Common myeloid progenitor, CD34-positive (primary cell): ENCODE results near the gene MYO16.

Experiments used
- CTCF ChIA-PET: fragments of 350-600 bp; sonication (Branson Sonifier 250); formaldehyde crosslinking; loops from one replicate; lab custom pipeline; 2021; ENCODE audit warnings: antibody characterized with exemption; lab: Charles Lee
- POLR2A ChIA-PET: fragments of 350-600 bp; sonication (Branson Sonifier 250); formaldehyde crosslinking; loops from one replicate; lab custom pipeline; 2021; ENCODE audit warnings: antibody characterized with exemption; lab: Charles Lee
- DNase-seq, 3 donors: peaks; one replicate each; pipeline versions ENCODE4 v3.0.0 to v3.0.0-alpha.2; 2013
- H3K27ac ChIP-seq, 2 experiments: 1 replicate in 1 of 2; 2 replicates in 1 of 2; pipeline ENCODE4 v1.7.0; 2013; ENCODE audit warnings: inconsistent platforms in 2 of 2, low read length in 2 of 2, mild to moderate bottlenecking in 2 of 2, low read depth in 1 of 2, moderate library complexity in 1 of 2; ENCODE audit not compliant: severe bottlenecking in 2 of 2, insufficient read depth in 1 of 2, poor library complexity in 1 of 2
- H3K27me3 ChIP-seq, 5 experiments: replicated peaks in 2 of 5; 1 replicate in 3 of 5; 2 replicates in 2 of 5; pipeline versions ENCODE4 v1.6.1 to v1.7.0; 2013; ENCODE audit warnings: low read length in 4 of 5, mild to moderate bottlenecking in 2 of 5, moderate library complexity in 2 of 5, inconsistent platforms in 1 of 5; ENCODE audit not compliant: insufficient read depth in 5 of 5, control insufficient read depth in 4 of 5
- H3K36me3 ChIP-seq, 4 experiments: 1 replicate in 2 of 4; 2 replicates in 2 of 4; pipeline versions ENCODE4 v1.6.1 to v1.7.0; 2013; ENCODE audit warnings: low read length in 3 of 4, control low read depth in 1 of 4, mild to moderate bottlenecking in 1 of 4; ENCODE audit not compliant: control insufficient read depth in 4 of 4, insufficient read depth in 4 of 4
- H3K4me1 ChIP-seq, 4 experiments: 1 replicate in 3 of 4; 2 replicates in 1 of 4; pipeline versions ENCODE4 v1.6.1 to v1.7.1; 2013; ENCODE audit warnings: low read length in 3 of 4, mild to moderate bottlenecking in 3 of 4, control low read depth in 1 of 4, inconsistent platforms in 1 of 4, moderate library complexity in 1 of 4; ENCODE audit not compliant: control insufficient read depth in 4 of 4, insufficient read depth in 4 of 4; ENCODE audit errors: control extremely low read depth in 1 of 4
- H3K4me3 ChIP-seq, 7 experiments: 1 replicate in 4 of 7; 2 replicates in 3 of 7; pipeline versions ENCODE4 v1.5.1 to v1.7.0; 2013; ENCODE audit warnings: mild to moderate bottlenecking in 7 of 7, low read length in 6 of 7, moderate library complexity in 6 of 7, inconsistent platforms in 2 of 7, low read depth in 2 of 7, control low read depth in 1 of 7; ENCODE audit not compliant: insufficient read depth in 4 of 7, control insufficient read depth in 1 of 7; ENCODE audit errors: extremely low read depth in 1 of 7
- H3K9me3 ChIP-seq, 5 experiments: 1 replicate in 4 of 5; 2 replicates in 1 of 5; pipeline versions ENCODE4 v1.6.1 to v1.7.1; 2013; ENCODE audit warnings: low read length in 4 of 5, mild to moderate bottlenecking in 2 of 5, inconsistent platforms in 1 of 5, low read depth in 1 of 5, moderate library complexity in 1 of 5; ENCODE audit not compliant: control insufficient read depth in 4 of 5, insufficient read depth in 2 of 5; ENCODE audit errors: control extremely low read depth in 1 of 5
- WGBS: methylation state at CpG from one replicate; pipeline ENCODE4 v1.1.5; 2013; ENCODE audit not compliant: insufficient coverage; 5-methylcytosine and 5-hydroxymethylcytosine counted together

The MYO16 gene

DNA sequence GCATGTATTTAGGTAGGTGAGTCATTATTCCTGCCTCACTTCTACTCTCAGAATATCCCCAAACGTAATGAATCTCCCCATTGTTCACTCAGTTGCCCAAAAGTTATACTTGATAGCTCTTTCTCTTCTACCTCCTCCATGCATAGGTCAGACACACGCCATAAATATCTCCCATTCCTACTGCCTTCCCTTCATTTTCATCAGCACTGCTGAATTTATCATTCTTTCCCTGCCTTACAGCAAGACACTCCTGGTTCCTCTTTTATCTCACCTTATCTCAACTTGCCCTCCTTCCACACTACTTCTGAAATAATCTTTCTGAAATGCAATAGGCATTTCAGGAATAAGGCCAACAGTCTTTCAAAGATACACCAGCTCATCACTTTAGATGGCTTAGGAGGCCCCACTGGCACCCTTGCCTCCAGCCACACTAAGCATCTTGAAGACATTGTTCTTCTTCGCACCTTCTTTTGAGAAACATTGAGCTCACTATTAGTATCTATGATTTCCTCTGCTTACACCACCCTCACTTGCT, 333.9 kb downstream of the MYO16 start:
- ChIA-PET CTCF (interaction anchor here (0.6 to 0.9 kb wide), 3 partner anchors 10 to 51 kb away, joined by 3 read pairs; no protein-coding TSS in a partner anchor), POLR2A (no interaction called here)
- no peak for DNase-seq
- H3K9me3 ChIP-seq, result no peaks in the 10 kb centered on the region
- no peaks in the 10 kb centered on the region for H3K4me1 ChIP-seq
- no peaks in the 10 kb centered on the region for H3K36me3 ChIP-seq
- WGBS, result 95% methylated on average over 3 of the region's 3 CpGs
- no peak overlapping the region for H3K27ac ChIP-seq
- H3K4me3 ChIP-seq, result no peak overlapping the region
- H3K27me3 ChIP-seq, result no peaks in the 10 kb centered on the region

GRCh38 chr13:108963846-108964600, 334.6 kb downstream of the MYO16 start:
- Histone ChIP-seq H3K27me3 (no peaks in the 10 kb centered on the region), H3K4me3 (no peak overlapping the region), H3K9me3 (no peaks in the 10 kb centered on the region), H3K36me3 (no peaks in the 10 kb centered on the region), H3K4me1 (no peaks in the 10 kb centered on the region), H3K27ac (no peak overlapping the region)
- WGBS, result 80% methylated on average over 9 of the region's 10 CpGs
- DNase-seq, result no peak
- ChIA-PET CTCF (interaction anchor here (0.6 to 0.9 kb wide), 3 partner anchors 10 to 51 kb away, joined by 3 read pairs; no protein-coding TSS in a partner anchor), POLR2A (no interaction called here)

DNA sequence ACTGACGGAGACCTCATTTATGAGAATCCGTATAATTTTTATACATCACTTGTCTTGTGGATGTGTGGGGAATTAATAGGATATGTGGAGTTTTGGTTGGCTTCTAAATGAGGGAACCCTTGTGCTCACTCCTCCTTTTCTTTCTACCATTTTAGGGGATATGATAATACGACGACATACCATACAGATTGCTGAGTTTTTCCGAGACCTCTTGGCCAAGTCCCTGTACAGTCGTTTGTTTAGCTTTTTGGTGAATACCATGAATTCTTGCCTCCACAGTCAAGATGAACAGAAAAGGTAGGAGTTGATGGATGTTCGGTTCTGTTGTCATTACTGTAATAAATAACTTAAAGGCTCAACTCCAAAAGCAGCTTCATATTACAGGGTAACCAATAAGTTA, 335.2 kb downstream of the MYO16 start:
- H3K36me3 ChIP-seq, result no peaks in the 10 kb centered on the region
- 100% methylated on average over 2 of the region's 7 CpGs for WGBS
- H3K4me3 ChIP-seq, result no peak overlapping the region
- CTCF ChIA-PET, result no interaction called here
- no peak overlapping the region for H3K27ac ChIP-seq
- POLR2A ChIA-PET, result no interaction called here
- H3K9me3 ChIP-seq, result no peaks in the 10 kb centered on the region
- no peak for DNase-seq
- H3K27me3 ChIP-seq, result no peaks in the 10 kb centered on the region
- no peaks in the 10 kb centered on the region for H3K4me1 ChIP-seq

- Histone ChIP-seq H3K36me3 (no peaks in the 10 kb centered on the region), H3K27ac (no peak overlapping the region), H3K27me3 (no peaks in the 10 kb centered on the region), H3K9me3 (no peaks in the 10 kb centered on the region), H3K4me3 (no peak overlapping the region), H3K4me1 (no peaks in the 10 kb centered on the region)
- POLR2A ChIA-PET, result no interaction called here
- no peak for DNase-seq
- 100% methylated on average over 2 of the region's 6 CpGs for WGBS
- CTCF ChIA-PET, result no interaction called here
These were observed 338.0 kb downstream of the MYO16 start for GRCh38 chr13:108967371-108967770.

- POLR2A ChIA-PET, result no interaction called here
- WGBS, result 93% methylated on average over 7 of the region's 7 CpGs
- CTCF ChIA-PET, result no interaction called here
These were observed 339.2 kb downstream of the MYO16 start for GRCh38 chr13:108968566-108968965.

GRCh38 chr13:108974686-108975085, 345.3 kb downstream of the MYO16 start:
- Histone ChIP-seq H3K9me3 (no peaks in the 10 kb centered on the region), H3K27me3 (no peaks in the 10 kb centered on the region), H3K27ac (no peak overlapping the region), H3K4me1 (no peaks in the 10 kb centered on the region), H3K36me3 (no peaks in the 10 kb centered on the region), H3K4me3 (no peak overlapping the region)
- POLR2A ChIA-PET, result interaction anchor here (0.6 to 0.8 kb wide), 2 partner anchors 8 to 1163 kb away, joined by 3 read pairs; no protein-coding TSS in a partner anchor
- no peak for DNase-seq
- CTCF ChIA-PET, result no interaction called here

More at GRCh38 chr13:108968566-108968965, 339.2 kb downstream of the MYO16 start:
- H3K27ac ChIP-seq, result no peak overlapping the region
- H3K9me3 ChIP-seq, result no peaks in the 10 kb centered on the region
- H3K4me3 ChIP-seq, result no peak overlapping the region
- no peaks in the 10 kb centered on the region for H3K4me1 ChIP-seq
- no peaks in the 10 kb centered on the region for H3K36me3 ChIP-seq
- no peaks in the 10 kb centered on the region for H3K27me3 ChIP-seq
- DNase-seq, result no peak

DNA sequence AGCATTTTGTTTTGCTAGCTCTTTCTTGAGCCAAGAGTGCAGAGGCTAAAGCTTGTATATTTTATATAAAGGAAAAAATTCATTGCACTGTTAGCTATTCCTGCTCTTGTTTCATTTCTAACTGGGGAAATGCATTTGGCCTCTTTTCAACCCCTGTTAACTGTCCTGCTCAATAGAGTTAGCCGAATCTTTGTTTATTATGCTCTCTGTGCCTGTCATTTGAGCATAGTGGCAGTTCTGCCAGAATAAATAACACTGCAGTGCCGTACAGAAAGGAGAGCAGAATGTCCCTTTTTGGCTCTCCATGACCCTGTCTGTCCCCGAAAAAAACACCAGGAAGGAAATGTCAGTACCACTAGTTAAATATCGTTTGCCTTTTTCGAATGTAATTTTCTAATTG, 350.8 kb downstream of the MYO16 start:
- Histone ChIP-seq H3K27me3 (no peaks in the 10 kb centered on the region), H3K9me3 (no peaks in the 10 kb centered on the region), H3K4me3 (peak overlapping the region in 1 of 7 experiments; percentile 39), H3K27ac (no peak overlapping the region), H3K36me3 (no peaks in the 10 kb centered on the region), H3K4me1 (peaks cover 0 to 7% (median 0%) of the 10 kb centered on the region in 4 experiments)
- CTCF ChIA-PET, result interaction anchor here (1.9 kb wide), 1 partner anchor 20 kb away, joined by 9 read pairs; no protein-coding TSS in a partner anchor
- 8% methylated on average over 2 of the region's 5 CpGs for WGBS
- POLR2A ChIA-PET, result no interaction called here
- no peak for DNase-seq
